ENCODE data around the gene CXCL9.

CXCL9 gene

DNA sequence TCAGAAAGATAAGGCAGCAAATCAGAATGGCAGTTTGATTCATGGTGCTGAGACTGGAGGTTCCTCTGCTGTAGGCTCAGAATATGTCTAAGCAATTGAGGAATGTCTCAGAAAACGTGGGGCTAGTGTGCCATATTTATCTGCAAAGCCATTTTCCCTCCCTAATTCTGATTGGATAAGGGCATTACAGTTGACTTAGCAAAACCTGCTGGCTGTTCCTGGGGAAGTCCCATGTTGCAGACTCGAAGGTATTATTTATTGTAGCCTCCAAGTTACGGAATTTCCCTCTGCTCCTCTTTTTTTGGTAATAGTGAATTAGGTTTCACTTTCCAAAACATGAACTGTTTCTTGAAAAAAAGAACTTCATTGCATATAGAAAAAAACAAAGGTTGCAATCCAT is 16.1 kb upstream of the CXCL9 start, which contains the start of gene CXCL10:
CXCL10 (minus strand) TSS at position 109 of the 400 bp plus-strand sequence; CDS start at position 43, 66 bp downstream.
- TF ChIP-seq, protein P1, sequence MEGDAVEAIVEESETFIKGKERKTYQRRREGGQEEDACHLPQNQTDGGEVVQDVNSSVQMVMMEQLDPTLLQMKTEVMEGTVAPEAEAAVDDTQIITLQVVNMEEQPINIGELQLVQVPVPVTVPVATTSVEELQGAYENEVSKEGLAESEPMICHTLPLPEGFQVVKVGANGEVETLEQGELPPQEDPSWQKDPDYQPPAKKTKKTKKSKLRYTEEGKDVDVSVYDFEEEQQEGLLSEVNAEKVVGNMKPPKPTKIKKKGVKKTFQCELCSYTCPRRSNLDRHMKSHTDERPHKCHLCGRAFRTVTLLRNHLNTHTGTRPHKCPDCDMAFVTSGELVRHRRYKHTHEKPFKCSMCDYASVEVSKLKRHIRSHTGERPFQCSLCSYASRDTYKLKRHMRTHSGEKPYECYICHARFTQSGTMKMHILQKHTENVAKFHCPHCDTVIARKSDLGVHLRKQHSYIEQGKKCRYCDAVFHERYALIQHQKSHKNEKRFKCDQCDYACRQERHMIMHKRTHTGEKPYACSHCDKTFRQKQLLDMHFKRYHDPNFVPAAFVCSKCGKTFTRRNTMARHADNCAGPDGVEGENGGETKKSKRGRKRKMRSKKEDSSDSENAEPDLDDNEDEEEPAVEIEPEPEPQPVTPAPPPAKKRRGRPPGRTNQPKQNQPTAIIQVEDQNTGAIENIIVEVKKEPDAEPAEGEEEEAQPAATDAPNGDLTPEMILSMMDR (IDR thresholded peaks at IDR 0.05; ENCODE audit: insufficient read depth, low read length, poor library complexity, severe bottlenecking): no peak
- no peak for DNase-seq (ENCODE audit: extremely low read depth, insufficient read length)
- no peaks in the 10 kb centered on the region for H3K36me3 ChIP-seq (ENCODE audit: control insufficient read depth, insufficient read depth, low read length)
- no peaks in the 10 kb centered on the region for H3K27me3 ChIP-seq (replicated peaks; ENCODE audit: control insufficient read depth, insufficient read depth, low read length)
- H3K4me3 ChIP-seq (replicated peaks; ENCODE audit: low read depth, low read length): no peak within 1 kb of the TSS

DNA sequence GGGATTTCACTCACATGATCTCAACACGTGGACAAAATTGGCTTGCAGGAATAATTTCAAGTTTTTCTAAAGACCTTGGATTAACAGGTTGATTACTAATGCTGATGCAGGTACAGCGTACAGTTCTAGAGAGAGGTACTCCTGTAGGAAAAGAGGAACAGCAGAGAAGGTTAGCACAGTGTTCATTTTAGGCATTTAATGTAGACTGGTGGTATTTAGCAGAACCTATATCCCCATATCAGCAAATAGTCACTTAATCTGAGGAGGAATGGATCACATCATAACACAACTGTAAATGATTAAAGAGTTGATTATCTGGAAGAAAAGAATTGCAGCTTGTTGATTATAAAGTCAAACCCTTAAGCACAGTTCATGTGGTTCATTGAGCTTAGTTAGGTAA is 15.4 kb upstream of the CXCL9 start:
- H3K27me3 ChIP-seq (replicated peaks; ENCODE audit: control insufficient read depth, insufficient read depth, low read length): no peaks in the 10 kb centered on the region
- no peak overlapping the region for H3K4me3 ChIP-seq (replicated peaks; ENCODE audit: low read depth, low read length)
- TF ChIP-seq, protein P1 (IDR thresholded peaks at IDR 0.05; ENCODE audit: insufficient read depth, low read length, poor library complexity, severe bottlenecking): no peak
- DNase-seq (ENCODE audit: extremely low read depth, insufficient read length): no peak
- H3K36me3 ChIP-seq (ENCODE audit: control insufficient read depth, insufficient read depth, low read length): no peaks in the 10 kb centered on the region

DNA sequence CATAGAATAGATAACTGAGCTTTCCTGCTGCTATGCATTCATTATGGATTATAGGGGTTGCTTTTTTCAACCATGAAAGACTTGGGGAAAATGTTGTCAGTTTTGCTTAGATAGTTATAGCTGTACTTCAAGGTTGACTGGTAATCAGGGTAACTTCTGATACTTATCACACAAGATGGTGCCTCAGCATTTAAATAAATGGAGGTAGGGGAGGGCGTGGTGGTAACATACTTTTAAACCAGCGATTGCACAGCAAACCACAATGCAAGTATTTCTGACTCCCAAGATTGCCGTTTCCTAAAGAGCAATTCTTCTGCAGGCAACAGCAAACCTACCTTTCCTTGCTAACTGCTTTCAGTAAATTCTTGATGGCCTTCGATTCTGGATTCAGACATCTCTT is 14.7 kb upstream of the CXCL9 start:
- no peak for DNase-seq (ENCODE audit: extremely low read depth, insufficient read length)
- TF ChIP-seq, protein P1 (IDR thresholded peaks at IDR 0.05; ENCODE audit: insufficient read depth, low read length, poor library complexity, severe bottlenecking): no peak
- no peaks in the 10 kb centered on the region for H3K36me3 ChIP-seq (ENCODE audit: control insufficient read depth, insufficient read depth, low read length)
- no peaks in the 10 kb centered on the region for H3K27me3 ChIP-seq (replicated peaks; ENCODE audit: control insufficient read depth, insufficient read depth, low read length)
- H3K4me3 ChIP-seq (replicated peaks; ENCODE audit: low read depth, low read length): no peak overlapping the region

DNA sequence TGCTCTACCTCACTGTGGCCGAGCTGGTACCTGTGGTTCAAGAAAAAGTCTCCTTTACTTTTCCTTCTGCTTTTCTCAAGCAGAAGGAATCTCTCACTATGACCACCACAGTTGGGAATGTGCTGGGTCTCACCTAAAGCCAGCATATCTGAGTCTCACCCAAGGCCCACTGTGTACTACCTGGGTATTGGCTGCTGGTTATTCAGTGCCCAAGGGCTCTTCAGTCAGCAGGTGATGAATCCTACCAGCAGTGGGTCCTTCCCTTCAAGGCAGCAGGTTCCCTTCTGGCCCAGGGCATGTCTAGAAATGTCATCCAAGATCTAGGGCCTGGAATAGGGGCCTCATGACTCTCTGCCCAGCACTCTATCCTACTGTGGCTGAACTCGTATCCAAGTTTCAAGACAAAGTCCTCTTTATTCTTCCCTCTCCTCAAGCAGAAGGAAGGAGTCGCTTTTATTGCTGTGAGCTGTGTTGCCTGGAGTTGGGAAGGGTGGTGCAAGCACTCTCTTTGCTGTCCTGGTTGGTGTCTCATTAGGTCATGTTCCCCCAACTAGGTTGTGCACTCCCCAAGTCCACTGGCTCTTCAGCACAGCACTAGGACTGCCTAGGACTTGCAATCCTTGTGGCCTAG is 9.9 kb upstream of the CXCL9 start:
- H3K4me3 ChIP-seq (replicated peaks; ENCODE audit: low read depth, low read length): no peak overlapping the region
- H3K27me3 ChIP-seq (replicated peaks; ENCODE audit: control insufficient read depth, insufficient read depth, low read length): no peaks in the 10 kb centered on the region
- no peaks in the 10 kb centered on the region for H3K36me3 ChIP-seq (ENCODE audit: control insufficient read depth, insufficient read depth, low read length)
- TF ChIP-seq, protein P1 (IDR thresholded peaks at IDR 0.05; ENCODE audit: insufficient read depth, low read length, poor library complexity, severe bottlenecking): no peak
- DNase-seq (ENCODE audit: extremely low read depth, insufficient read length): no peak

DNA sequence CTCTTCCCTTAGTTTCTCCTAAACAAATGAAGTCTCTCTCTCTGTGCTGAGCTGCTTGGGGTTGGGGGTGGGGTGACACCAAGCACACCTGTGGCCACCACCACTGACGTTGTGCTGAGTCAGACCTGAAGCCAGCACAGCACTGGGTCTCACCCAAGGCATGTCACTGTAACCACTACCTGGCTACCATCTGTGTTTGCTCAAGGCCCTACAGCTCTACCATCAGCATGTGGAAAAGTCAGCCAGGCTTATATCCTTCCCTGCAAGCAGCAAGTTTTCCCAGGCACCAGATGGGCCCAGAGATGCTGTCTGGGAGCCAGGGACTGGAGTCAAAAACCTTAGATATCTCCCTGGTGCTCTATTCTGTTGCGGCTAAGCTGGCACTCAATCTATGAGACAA is 9.1 kb upstream of the CXCL9 start:
- peak; percentile 73 for DNase-seq (ENCODE audit: extremely low read depth, insufficient read length)
- H3K36me3 ChIP-seq (ENCODE audit: control insufficient read depth, insufficient read depth, low read length): no peaks in the 10 kb centered on the region
- TF ChIP-seq, protein P1 (IDR thresholded peaks at IDR 0.05; ENCODE audit: insufficient read depth, low read length, poor library complexity, severe bottlenecking): no peak
- no peaks in the 10 kb centered on the region for H3K27me3 ChIP-seq (replicated peaks; ENCODE audit: control insufficient read depth, insufficient read depth, low read length)
- no peak overlapping the region for H3K4me3 ChIP-seq (replicated peaks; ENCODE audit: low read depth, low read length)

DNA sequence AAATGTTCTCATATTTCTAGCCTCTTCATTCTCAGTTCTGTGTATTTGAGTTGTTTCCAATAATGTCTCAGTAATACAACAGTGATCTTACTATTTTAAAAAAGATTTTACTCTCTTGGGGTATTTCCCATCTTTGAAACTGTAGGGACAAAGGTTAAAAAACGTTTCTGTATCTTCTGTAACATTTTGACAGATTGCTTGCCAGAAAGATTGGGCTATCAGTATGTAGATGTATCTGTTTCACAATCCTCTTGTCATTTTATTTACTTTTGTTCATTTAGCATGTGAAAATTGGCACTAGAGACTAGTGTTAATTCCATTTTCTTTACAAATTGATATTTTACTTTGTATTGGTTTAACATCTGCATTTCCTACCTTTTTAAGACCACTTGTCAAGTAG is 6.2 kb upstream of the CXCL9 start:
- DNase-seq (ENCODE audit: extremely low read depth, insufficient read length): no peak
- H3K36me3 ChIP-seq (ENCODE audit: control insufficient read depth, insufficient read depth, low read length): no peaks in the 10 kb centered on the region
- TF ChIP-seq, protein P1 (IDR thresholded peaks at IDR 0.05; ENCODE audit: insufficient read depth, low read length, poor library complexity, severe bottlenecking): no peak
- no peaks in the 10 kb centered on the region for H3K27me3 ChIP-seq (replicated peaks; ENCODE audit: control insufficient read depth, insufficient read depth, low read length)
- H3K4me3 ChIP-seq (replicated peaks; ENCODE audit: low read depth, low read length): no peak overlapping the region
